ENCODE data around the gene TMIGD1. TPM values are rescaled to one million over a fixed set of nuclear protein-coding genes. Genes with fewer than 3 reads are reported as not detected.

TMIGD1 gene, protein sequence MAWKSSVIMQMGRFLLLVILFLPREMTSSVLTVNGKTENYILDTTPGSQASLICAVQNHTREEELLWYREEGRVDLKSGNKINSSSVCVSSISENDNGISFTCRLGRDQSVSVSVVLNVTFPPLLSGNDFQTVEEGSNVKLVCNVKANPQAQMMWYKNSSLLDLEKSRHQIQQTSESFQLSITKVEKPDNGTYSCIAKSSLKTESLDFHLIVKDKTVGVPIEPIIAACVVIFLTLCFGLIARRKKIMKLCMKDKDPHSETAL
- total RNA-seq: not detected

DNA sequence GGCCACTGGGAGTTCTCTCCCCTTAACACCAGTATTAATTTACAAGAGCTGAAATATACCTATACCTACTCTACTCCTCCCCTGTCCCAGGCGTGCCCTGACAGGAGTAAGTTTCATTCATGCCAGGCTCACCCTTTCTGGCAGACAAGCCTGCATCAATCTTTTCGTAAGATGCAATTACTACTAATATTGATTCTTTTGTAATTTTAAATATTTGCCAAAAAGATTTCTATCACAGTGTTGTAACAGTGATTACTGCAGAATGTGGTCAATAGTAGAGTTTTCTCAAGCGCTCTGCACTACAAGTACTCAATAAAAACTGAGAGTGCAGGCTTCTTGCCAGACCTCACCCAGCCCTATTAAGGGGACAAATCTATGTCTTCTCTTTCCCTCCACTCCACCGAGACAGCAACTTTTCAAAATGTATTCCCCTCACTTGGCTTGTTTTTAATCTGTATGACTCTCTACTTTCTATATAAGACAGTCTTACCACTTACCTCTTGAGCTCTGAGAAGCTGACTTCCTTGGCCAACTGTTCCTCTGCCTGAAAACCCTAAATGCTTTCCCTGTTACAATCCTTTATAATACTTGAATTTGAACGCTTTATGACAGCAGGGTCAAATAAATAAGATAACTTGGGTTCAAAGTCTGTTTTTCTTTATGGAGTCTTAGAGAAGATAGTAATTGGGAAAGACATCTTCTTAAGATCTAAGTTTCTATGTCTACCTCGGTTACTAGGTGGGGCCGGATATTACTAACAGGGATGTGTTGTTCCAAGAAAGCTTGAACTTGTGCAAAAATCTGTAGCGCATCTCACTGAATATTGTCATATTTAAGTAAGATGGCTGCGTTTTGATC, at the start of gene TMIGD1:
TSS of gene TMIGD1 (minus strand) at position 555 of the 858 bp plus-strand sequence. CDS start 1,924 bp downstream, outside the sequence.
- H3K4me1 Mint-ChIP-seq (ENCODE audit: low read depth): peaks cover 44% of the 10 kb centered on the region
- no peaks in the 10 kb centered on the region for H3K36me3 Mint-ChIP-seq (ENCODE audit: low read depth)
- no peak within 1 kb of the TSS for H3K4me3 Mint-ChIP-seq
- ChIA-PET POLR2A (interaction anchor here (0.7 to 6.5 kb wide), 2 partner anchors 42 to 209 kb away, joined by 3 to 34 read pairs; partner anchors contain the start of gene BLMH), CTCF (interaction anchor here (0.8 to 8.4 kb wide), 12 partner anchors 11 to 403 kb away, joined by 3 to 101 read pairs (median 6); partner anchors contain the start of gene BLMH)
- H3K9me3 Mint-ChIP-seq: peaks cover 2% of the 10 kb centered on the region
- no peak for DNase-seq
- H3K27me3 Mint-ChIP-seq: no peaks in the 10 kb centered on the region
- TF ChIP-seq, protein P1, sequence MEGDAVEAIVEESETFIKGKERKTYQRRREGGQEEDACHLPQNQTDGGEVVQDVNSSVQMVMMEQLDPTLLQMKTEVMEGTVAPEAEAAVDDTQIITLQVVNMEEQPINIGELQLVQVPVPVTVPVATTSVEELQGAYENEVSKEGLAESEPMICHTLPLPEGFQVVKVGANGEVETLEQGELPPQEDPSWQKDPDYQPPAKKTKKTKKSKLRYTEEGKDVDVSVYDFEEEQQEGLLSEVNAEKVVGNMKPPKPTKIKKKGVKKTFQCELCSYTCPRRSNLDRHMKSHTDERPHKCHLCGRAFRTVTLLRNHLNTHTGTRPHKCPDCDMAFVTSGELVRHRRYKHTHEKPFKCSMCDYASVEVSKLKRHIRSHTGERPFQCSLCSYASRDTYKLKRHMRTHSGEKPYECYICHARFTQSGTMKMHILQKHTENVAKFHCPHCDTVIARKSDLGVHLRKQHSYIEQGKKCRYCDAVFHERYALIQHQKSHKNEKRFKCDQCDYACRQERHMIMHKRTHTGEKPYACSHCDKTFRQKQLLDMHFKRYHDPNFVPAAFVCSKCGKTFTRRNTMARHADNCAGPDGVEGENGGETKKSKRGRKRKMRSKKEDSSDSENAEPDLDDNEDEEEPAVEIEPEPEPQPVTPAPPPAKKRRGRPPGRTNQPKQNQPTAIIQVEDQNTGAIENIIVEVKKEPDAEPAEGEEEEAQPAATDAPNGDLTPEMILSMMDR (IDR thresholded peaks at IDR 0.05): no peak
- H3K27ac Mint-ChIP-seq: peak within 1 kb of the TSS; percentile 83
- intact Hi-C loops (cut with micrococcal nuclease): loop anchor here (5.0 kb wide), 1 partner anchor 216 kb away; the partner anchor contains the start of gene NSRP1
- ATAC-seq: no peak

DNA sequence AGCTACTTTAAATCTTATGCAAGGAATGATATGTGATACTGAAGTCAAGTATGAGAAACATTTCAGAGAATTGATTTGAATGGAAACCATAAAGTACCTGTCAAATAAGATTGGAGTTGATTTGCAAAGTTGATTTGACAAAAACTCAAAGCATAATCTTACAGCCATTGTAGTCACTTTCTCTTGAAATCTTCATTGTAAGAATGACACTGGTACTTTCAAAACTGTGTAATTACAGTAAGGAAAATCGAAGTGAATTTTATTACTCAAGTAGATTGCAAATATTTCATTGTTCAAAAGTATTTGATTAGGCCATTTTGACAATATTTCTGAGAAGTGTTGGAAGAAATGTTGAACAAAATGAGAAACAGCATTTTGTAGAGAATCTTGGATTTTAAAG, 48.5 kb upstream of the TMIGD1 start:
- H3K4me3 Mint-ChIP-seq: no peak overlapping the region
- no peak overlapping the region for H3K27ac Mint-ChIP-seq
- POLR2A ChIA-PET: no interaction called here
- H3K27me3 Mint-ChIP-seq: no peaks in the 10 kb centered on the region
- no peaks in the 10 kb centered on the region for H3K9me3 Mint-ChIP-seq
- H3K36me3 Mint-ChIP-seq (ENCODE audit: low read depth): peaks cover 19% of the 10 kb centered on the region
- H3K4me1 Mint-ChIP-seq (ENCODE audit: low read depth): peaks cover 48% of the 10 kb centered on the region
- DNase-seq (no peak), ATAC-seq (no peak)
- TF ChIP-seq, protein P1 (IDR thresholded peaks at IDR 0.05): no peak
- CTCF ChIA-PET: interaction anchor here (1.8 kb wide), 1 partner anchor 289 kb away, joined by 4 read pairs; no protein-coding TSS in a partner anchor
- intact Hi-C loops (cut with micrococcal nuclease): no loop called here

DNA sequence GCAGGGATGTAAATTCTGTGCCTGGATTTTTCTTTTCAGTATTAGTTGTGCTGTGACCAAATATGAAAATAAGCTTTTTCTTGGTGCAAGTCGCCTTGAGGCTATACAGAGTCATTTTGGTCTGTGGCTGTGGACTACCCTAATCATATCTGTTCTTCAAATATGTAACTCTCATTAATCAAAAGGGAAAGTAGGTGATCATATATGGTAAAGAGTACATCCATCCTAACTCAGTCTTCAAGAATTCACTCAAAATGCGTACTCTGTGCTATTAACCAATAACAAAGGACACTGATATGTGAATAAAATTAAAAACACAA, 47.4 kb upstream of the TMIGD1 start:
- peaks cover 58% of the 10 kb centered on the region for H3K4me1 Mint-ChIP-seq (ENCODE audit: low read depth)
- no peak for DNase-seq
- ChIA-PET CTCF (interaction anchor here (0.6 to 2.4 kb wide), 11 partner anchors 10 to 277 kb away, joined by 3 to 11 read pairs (median 4); no protein-coding TSS in a partner anchor), POLR2A (interaction anchor here (4.3 to 5.5 kb wide), 2 partner anchors 15 to 18 kb away, joined by 20 to 28 read pairs; no protein-coding TSS in a partner anchor)
- H3K4me3 Mint-ChIP-seq: peak overlapping the region; percentile 73
- H3K9me3 Mint-ChIP-seq: no peaks in the 10 kb centered on the region
- peaks cover 15% of the 10 kb centered on the region for H3K36me3 Mint-ChIP-seq (ENCODE audit: low read depth)
- no peaks in the 10 kb centered on the region for H3K27me3 Mint-ChIP-seq
- no peak overlapping the region for H3K27ac Mint-ChIP-seq
- TF ChIP-seq, protein P1 (IDR thresholded peaks at IDR 0.05): no peak
- intact Hi-C loops (cut with micrococcal nuclease): no loop called here
- ATAC-seq: no peak

DNA sequence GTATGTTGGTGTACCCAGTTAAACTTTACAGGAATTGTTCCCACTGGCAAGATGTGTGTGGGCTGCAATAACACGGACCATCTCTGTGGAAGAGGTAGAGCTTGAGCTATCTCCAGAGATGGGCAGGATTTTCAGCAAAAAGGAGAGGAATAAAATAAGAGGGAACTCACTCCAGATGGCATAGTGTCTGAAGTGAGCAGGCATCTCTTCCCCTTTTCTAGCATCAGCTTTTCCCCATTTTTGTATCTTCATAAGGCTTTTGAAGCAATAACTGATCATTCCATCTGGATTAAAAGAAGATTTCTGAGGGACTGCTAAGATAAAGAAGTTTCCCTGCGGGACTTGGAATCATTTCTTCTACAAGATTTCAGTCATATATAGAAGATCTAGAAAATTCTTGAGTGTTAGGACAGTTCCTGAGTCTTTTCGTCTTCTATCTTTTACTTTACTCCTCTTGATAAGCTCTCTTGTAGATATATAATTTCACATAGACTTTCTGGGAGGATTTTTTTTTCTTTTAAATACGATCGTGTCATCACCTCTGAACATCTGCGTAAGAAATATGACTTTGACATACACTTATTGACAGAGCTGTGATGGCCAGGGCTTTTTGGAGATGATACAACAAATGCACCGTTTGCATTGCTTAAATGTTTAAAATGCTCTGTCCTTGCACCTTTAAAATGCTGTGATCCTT, 46.9 kb upstream of the TMIGD1 start:
- Mint-ChIP-seq H3K27me3 (no peaks in the 10 kb centered on the region), H3K36me3 (ENCODE audit: low read depth) (peaks cover 14% of the 10 kb centered on the region), H3K27ac (no peak overlapping the region), H3K4me1 (ENCODE audit: low read depth) (peaks cover 62% of the 10 kb centered on the region), H3K4me3 (peak overlapping the region; percentile 73), H3K9me3 (no peaks in the 10 kb centered on the region)
- no peak for ATAC-seq
- CTCF ChIA-PET: interaction anchor here (0.6 to 2.4 kb wide), 13 partner anchors 10 to 276 kb away, joined by 3 to 11 read pairs (median 4); no protein-coding TSS in a partner anchor
- POLR2A ChIA-PET: interaction anchor here (0.9 to 5.5 kb wide), 4 partner anchors 7 to 17 kb away, joined by 3 to 28 read pairs (median 12); no protein-coding TSS in a partner anchor
- intact Hi-C loops (cut with micrococcal nuclease): no loop called here
- TF ChIP-seq, protein P1 (IDR thresholded peaks at IDR 0.05): no peak
- DNase-seq: no peak

Data from activated CD8-positive, alpha-beta T cell treated with anti-CD3 and anti-CD28 coated beads for 36 hours (primary cell).